ENCODE results near the gene SLC25A23. TPM values are rescaled to one million over a fixed set of nuclear protein-coding genes. Genes with fewer than 3 reads are reported as not detected.
A peak's percentile ranks its signal among the peaks of the same experiment; 100 is the strongest.
"Not testable (repeated sequence)": the region's sequence is repeated elsewhere in the genome, so short reads cannot be mapped to it uniquely, and the experiment has no call there.

SLC25A23 gene
- total RNA-seq (ENCODE audit: low replicate concordance) = 27.7 and 46.9 TPM in 2 replicates

- H3K4me3 ChIP-seq (ENCODE audit: low read depth, low read length) = peak within 1 kb of the TSS; percentile 83
- TF ChIP-seq CTCF (IDR thresholded peaks at IDR 0.05; ENCODE audit: insufficient read depth, low read length) = no peak
These were observed at the start of gene SLC25A23 for GRCh38 chr19:6459262-6460098. Gene SLC25A23 (minus strand): TSS chr19:6459792. CDS start chr19:6459628, 164 bp downstream.

GRCh38 chr19:6508028-6508771 is 48.6 kb upstream of the SLC25A23 start:
- not testable (repeated sequence) for H3K4me3 ChIP-seq (ENCODE audit: low read depth, low read length); DNase-seq (ENCODE audit: low read depth)

More at GRCh38 chr19:6459262-6460098, at the start of gene SLC25A23:
- peak; percentile 69 for DNase-seq (ENCODE audit: low read depth)

- no peak for DNase-seq (ENCODE audit: low read depth)
- no peak overlapping the region for H3K4me3 ChIP-seq (ENCODE audit: low read depth, low read length)
- TF ChIP-seq CTCF (IDR thresholded peaks at IDR 0.05; ENCODE audit: insufficient read depth, low read length) = no peak
These were observed 44.0 kb upstream of the SLC25A23 start for GRCh38 chr19:6503407-6504201.

GRCh38 chr19:6501740-6502648 is 42.4 kb upstream of the SLC25A23 start, which contains the start of gene TUBB4A:
Gene TUBB4A (minus strand): TSS chr19:6502309. CDS start chr19:6502212, 97 bp downstream.
- no peak for DNase-seq (ENCODE audit: low read depth)
- TF ChIP-seq CTCF (IDR thresholded peaks at IDR 0.05; ENCODE audit: insufficient read depth, low read length) = no peak
- H3K4me3 ChIP-seq (ENCODE audit: low read depth, low read length) = no peak within 1 kb of the TSS

GRCh38 chr19:6500837-6501739 is 41.5 kb upstream of the SLC25A23 start:
- no peak for TF ChIP-seq CTCF (IDR thresholded peaks at IDR 0.05; ENCODE audit: insufficient read depth, low read length)
- H3K4me3 ChIP-seq (ENCODE audit: low read depth, low read length) = no peak overlapping the region
- DNase-seq (ENCODE audit: low read depth) = no peak

All from fibroblast of the aortic adventitia (primary cell).